ENCODE data around the gene CD80.

DNA sequence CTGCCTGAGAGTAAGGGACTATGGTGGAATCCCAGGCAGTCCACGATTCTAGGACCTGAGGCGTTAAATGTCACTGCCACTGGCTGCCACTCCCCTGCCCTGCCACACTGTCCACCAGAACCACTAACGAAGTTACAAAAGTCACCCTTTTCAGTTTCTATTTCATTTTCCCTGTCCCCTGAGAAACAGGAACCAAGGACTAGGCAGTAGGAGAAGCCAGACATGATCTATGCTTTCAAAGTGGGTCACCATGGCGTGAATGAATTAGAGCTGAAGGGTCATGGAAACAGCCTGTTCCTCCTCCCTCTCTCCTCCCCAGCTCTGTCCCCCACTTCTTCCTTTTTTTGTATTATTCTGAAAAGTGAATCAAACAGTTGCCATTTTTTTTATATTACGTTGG lies 10.8 kb upstream of the CD80 start:
- TF ChIP-seq CTCF (IDR thresholded peaks at IDR 0.05) (no peak), EP300 (IDR thresholded peaks at IDR 0.05) (no peak)

Measured in ovary (tissue), 3 donors.